ENCODE data around the gene GPR6. TPM values are rescaled to one million over a fixed set of nuclear protein-coding genes. Genes with fewer than 3 reads are reported as not detected.

GPR6 gene
- total and polyA plus RNA-seq, 2 of the 8 experiments (the other 6 are each of a cell fraction or from before 2014, with no cell fraction given) = 0.18 to 0.37 TPM

DNA sequence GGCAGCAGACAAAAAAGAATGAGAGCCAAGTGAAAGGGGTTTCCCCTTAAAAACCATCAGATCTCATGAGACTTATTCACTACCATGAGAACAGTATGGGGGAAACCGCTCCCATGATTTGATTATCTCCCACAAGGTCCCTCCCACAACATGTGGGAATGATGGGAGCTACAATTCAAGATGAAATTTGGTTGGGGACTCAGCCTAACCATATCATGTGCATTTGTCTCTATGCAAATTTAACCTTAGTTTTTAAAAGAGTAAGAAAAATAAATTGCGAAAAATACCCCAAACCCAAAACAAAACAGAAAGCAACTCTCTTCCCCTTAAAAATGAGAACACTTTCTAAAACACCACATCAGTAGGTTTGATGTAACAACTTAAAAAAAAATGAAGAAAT, 22.6 kb upstream of the GPR6 start:
- Histone ChIP-seq H3K23ac (ENCODE audit: insufficient read length) (no peak overlapping the region), H3K9me3 (ENCODE audit: insufficient read depth in 2 of 2, low read depth in 1 of 2, low read length in 1 of 2) (peaks cover 2 to 8% of the 10 kb centered on the region in 2 experiments; a peak in 1 of 4 replicates), H4K20me1 (replicated peaks in 1 of 2; ENCODE audit: control insufficient read depth in 1 of 2, insufficient read depth in 2 of 2, low read length in 2 of 2) (no peaks in the 10 kb centered on the region), H3K4me3 (ENCODE audit: extremely low read depth in 1 of 4, insufficient read depth in 2 of 4, low read depth in 3 of 4, low read length in 4 of 4) (no peak overlapping the region), H2BK15ac (ENCODE audit: low read length) (no peak overlapping the region), H2AK5ac (ENCODE audit: low read depth, low read length) (no peak overlapping the region), H3K18ac (ENCODE audit: extremely low read depth, low read length) (no peak overlapping the region), H3K56ac (replicated peaks; ENCODE audit: insufficient read length, low read depth, low read length) (no peak overlapping the region), H2BK120ac (replicated peaks; ENCODE audit: low read depth, low read length) (no peak overlapping the region), H4K8ac (ENCODE audit: extremely low read depth, insufficient read depth, low read length) (no peak overlapping the region), H2BK12ac (ENCODE audit: low read depth, low read length) (no peak overlapping the region), H3K23me2 (ENCODE audit: low read depth, low read length) (no peaks in the 10 kb centered on the region), H2BK5ac (ENCODE audit: low read depth, low read length) (no peak overlapping the region), H4K5ac (ENCODE audit: insufficient read length, low read depth, low read length) (no peak overlapping the region), H3K4me2 (ENCODE audit: insufficient read depth in 1 of 2, low read depth in 2 of 2, low read length in 2 of 2) (no peak overlapping the region), H3K27ac (ENCODE audit: low read depth, low read length) (no peak overlapping the region), H3K27me3 (replicated peaks in 1 of 4; ENCODE audit: control insufficient read depth in 3 of 4, extremely low read depth in 1 of 4, insufficient read depth in 3 of 4, low read length in 3 of 4) (no peaks in the 10 kb centered on the region), H3K79me1 (ENCODE audit: low read depth, low read length) (no peaks in the 10 kb centered on the region), H2BK20ac (ENCODE audit: low read length) (no peak overlapping the region), H4K91ac (replicated peaks; ENCODE audit: insufficient read length, low read length) (no peak overlapping the region), H3K4me1 (replicated peaks in 1 of 4; ENCODE audit: control insufficient read depth in 3 of 4, insufficient read depth in 4 of 4, low read length in 3 of 4) (no peaks in the 10 kb centered on the region), H2AFZ (ENCODE audit: low read length) (no peak overlapping the region), H3K79me2 (ENCODE audit: control insufficient read depth in 1 of 2, insufficient read depth in 2 of 2, low read length in 2 of 2) (no peaks in the 10 kb centered on the region), H3K4ac (replicated peaks; ENCODE audit: insufficient read length, low read depth, low read length) (no peak overlapping the region), H3K14ac (ENCODE audit: insufficient read length) (no peak overlapping the region), H3K36me3 (ENCODE audit: control insufficient read depth in 2 of 4, insufficient read depth in 4 of 4, low read length in 3 of 4) (no peaks in the 10 kb centered on the region; a peak in 1 of 8 replicates), H3K9ac (replicated peaks in 1 of 4; ENCODE audit: extremely low read depth in 1 of 4, low read depth in 3 of 4, low read length in 3 of 4) (no peak overlapping the region)
- FAIRE-seq (no peak), DNase-seq (ENCODE audit: low read depth in 1 of 2, low spot score in 2 of 2) (no peak)
- WGBS, 2 experiments (ENCODE audit: extremely low coverage in 1 of 2, insufficient coverage in 1 of 2, insufficient read length in 1 of 2, insufficient replicate concordance in 2 of 2, low coverage in 1 of 2, low lambda C conversion rate in 2 of 2, missing lambda C conversion rate in 1 of 2) = 92% methylated on average over 2 of the region's 2 CpGs; no CpG with 5 or more reads in 1 of the 2 experiments
- POLR2A ChIA-PET (ENCODE audit: partially characterized antibody) = no interaction called here
- CTCF ChIA-PET (ENCODE audit: partially characterized antibody) = no interaction called here
- TF ChIP-seq, protein P1, sequence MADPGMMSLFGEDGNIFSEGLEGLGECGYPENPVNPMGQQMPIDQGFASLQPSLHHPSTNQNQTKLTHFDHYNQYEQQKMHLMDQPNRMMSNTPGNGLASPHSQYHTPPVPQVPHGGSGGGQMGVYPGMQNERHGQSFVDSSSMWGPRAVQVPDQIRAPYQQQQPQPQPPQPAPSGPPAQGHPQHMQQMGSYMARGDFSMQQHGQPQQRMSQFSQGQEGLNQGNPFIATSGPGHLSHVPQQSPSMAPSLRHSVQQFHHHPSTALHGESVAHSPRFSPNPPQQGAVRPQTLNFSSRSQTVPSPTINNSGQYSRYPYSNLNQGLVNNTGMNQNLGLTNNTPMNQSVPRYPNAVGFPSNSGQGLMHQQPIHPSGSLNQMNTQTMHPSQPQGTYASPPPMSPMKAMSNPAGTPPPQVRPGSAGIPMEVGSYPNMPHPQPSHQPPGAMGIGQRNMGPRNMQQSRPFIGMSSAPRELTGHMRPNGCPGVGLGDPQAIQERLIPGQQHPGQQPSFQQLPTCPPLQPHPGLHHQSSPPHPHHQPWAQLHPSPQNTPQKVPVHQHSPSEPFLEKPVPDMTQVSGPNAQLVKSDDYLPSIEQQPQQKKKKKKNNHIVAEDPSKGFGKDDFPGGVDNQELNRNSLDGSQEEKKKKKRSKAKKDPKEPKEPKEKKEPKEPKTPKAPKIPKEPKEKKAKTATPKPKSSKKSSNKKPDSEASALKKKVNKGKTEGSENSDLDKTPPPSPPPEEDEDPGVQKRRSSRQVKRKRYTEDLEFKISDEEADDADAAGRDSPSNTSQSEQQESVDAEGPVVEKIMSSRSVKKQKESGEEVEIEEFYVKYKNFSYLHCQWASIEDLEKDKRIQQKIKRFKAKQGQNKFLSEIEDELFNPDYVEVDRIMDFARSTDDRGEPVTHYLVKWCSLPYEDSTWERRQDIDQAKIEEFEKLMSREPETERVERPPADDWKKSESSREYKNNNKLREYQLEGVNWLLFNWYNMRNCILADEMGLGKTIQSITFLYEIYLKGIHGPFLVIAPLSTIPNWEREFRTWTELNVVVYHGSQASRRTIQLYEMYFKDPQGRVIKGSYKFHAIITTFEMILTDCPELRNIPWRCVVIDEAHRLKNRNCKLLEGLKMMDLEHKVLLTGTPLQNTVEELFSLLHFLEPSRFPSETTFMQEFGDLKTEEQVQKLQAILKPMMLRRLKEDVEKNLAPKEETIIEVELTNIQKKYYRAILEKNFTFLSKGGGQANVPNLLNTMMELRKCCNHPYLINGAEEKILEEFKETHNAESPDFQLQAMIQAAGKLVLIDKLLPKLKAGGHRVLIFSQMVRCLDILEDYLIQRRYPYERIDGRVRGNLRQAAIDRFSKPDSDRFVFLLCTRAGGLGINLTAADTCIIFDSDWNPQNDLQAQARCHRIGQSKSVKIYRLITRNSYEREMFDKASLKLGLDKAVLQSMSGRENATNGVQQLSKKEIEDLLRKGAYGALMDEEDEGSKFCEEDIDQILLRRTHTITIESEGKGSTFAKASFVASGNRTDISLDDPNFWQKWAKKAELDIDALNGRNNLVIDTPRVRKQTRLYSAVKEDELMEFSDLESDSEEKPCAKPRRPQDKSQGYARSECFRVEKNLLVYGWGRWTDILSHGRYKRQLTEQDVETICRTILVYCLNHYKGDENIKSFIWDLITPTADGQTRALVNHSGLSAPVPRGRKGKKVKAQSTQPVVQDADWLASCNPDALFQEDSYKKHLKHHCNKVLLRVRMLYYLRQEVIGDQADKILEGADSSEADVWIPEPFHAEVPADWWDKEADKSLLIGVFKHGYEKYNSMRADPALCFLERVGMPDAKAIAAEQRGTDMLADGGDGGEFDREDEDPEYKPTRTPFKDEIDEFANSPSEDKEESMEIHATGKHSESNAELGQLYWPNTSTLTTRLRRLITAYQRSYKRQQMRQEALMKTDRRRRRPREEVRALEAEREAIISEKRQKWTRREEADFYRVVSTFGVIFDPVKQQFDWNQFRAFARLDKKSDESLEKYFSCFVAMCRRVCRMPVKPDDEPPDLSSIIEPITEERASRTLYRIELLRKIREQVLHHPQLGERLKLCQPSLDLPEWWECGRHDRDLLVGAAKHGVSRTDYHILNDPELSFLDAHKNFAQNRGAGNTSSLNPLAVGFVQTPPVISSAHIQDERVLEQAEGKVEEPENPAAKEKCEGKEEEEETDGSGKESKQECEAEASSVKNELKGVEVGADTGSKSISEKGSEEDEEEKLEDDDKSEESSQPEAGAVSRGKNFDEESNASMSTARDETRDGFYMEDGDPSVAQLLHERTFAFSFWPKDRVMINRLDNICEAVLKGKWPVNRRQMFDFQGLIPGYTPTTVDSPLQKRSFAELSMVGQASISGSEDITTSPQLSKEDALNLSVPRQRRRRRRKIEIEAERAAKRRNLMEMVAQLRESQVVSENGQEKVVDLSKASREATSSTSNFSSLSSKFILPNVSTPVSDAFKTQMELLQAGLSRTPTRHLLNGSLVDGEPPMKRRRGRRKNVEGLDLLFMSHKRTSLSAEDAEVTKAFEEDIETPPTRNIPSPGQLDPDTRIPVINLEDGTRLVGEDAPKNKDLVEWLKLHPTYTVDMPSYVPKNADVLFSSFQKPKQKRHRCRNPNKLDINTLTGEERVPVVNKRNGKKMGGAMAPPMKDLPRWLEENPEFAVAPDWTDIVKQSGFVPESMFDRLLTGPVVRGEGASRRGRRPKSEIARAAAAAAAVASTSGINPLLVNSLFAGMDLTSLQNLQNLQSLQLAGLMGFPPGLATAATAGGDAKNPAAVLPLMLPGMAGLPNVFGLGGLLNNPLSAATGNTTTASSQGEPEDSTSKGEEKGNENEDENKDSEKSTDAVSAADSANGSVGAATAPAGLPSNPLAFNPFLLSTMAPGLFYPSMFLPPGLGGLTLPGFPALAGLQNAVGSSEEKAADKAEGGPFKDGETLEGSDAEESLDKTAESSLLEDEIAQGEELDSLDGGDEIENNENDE (IDR thresholded peaks at IDR 0.05; ENCODE audit: insufficient replicate concordance, low read length) = no peak

Measured in H1 (cell line).